ENCODE results near the gene C17orf67. TPM values are rescaled to one million over a fixed set of nuclear protein-coding genes. Genes with fewer than 3 reads are reported as not detected.

The C17orf67 gene
- polyA plus RNA-seq, 1 donor from 2014 or later: 2.1 TPM

- peaks cover 4% of the 10 kb centered on the region for H3K36me3 Mint-ChIP-seq
- no peaks in the 10 kb centered on the region for H3K27me3 Mint-ChIP-seq
- no peak overlapping the region for H3K27ac Mint-ChIP-seq
- H3K4me3 Mint-ChIP-seq: no peak overlapping the region
- no peaks in the 10 kb centered on the region for H3K9me3 Mint-ChIP-seq
- peaks cover 0 to 8% (median 3%) of the 10 kb centered on the region in 3 donors for H3K4me1 Mint-ChIP-seq
These were observed 9.9 kb downstream of the C17orf67 start for GRCh38 chr17:56823848-56824247.

GRCh38 chr17:56822725-56823124, 11.0 kb downstream of the C17orf67 start:
- Mint-ChIP-seq H3K4me1 (peaks cover 0 to 8% (median 3%) of the 10 kb centered on the region in 3 donors), H3K27me3 (no peaks in the 10 kb centered on the region), H3K36me3 (peaks cover 4% of the 10 kb centered on the region), H3K27ac (no peak overlapping the region), H3K9me3 (no peaks in the 10 kb centered on the region), H3K4me3 (no peak overlapping the region)

GRCh38 chr17:56821847-56822534, 11.7 kb downstream of the C17orf67 start:
- Mint-ChIP-seq H3K4me1 (peaks cover 0 to 8% (median 3%) of the 10 kb centered on the region in 3 donors), H3K27me3 (no peaks in the 10 kb centered on the region), H3K27ac (no peak overlapping the region), H3K36me3 (peaks cover 4% of the 10 kb centered on the region), H3K4me3 (no peak overlapping the region), H3K9me3 (no peaks in the 10 kb centered on the region)

GRCh38 chr17:56820207-56820606, 13.5 kb downstream of the C17orf67 start:
- Mint-ChIP-seq H3K4me1 (peaks cover 0 to 8% (median 3%) of the 10 kb centered on the region in 3 donors), H3K27me3 (no peaks in the 10 kb centered on the region), H3K36me3 (peaks cover 4% of the 10 kb centered on the region), H3K9me3 (no peaks in the 10 kb centered on the region), H3K4me3 (no peak overlapping the region), H3K27ac (peak overlapping the region in 1 of 3 donors; percentile 90)

- no peaks in the 10 kb centered on the region for H3K9me3 Mint-ChIP-seq
- H3K27ac Mint-ChIP-seq: peak overlapping the region in 1 of 3 donors; percentile 90
- no peaks in the 10 kb centered on the region for H3K27me3 Mint-ChIP-seq
- peaks cover 5% of the 10 kb centered on the region for H3K36me3 Mint-ChIP-seq
- peak overlapping the region in 1 of 4 donors; percentile 27 for H3K4me3 Mint-ChIP-seq
- H3K4me1 Mint-ChIP-seq: peaks cover 0 to 8% (median 3%) of the 10 kb centered on the region in 3 donors
These were observed 14.1 kb downstream of the C17orf67 start for GRCh38 chr17:56819431-56820145.

GRCh38 chr17:56819030-56819429, 14.7 kb downstream of the C17orf67 start:
- Mint-ChIP-seq H3K27ac (peak overlapping the region in 1 of 3 donors; percentile 88), H3K4me1 (peaks cover 0 to 8% (median 3%) of the 10 kb centered on the region in 3 donors), H3K36me3 (peaks cover 1% of the 10 kb centered on the region), H3K4me3 (peak overlapping the region in 1 of 4 donors; percentile 5), H3K9me3 (no peaks in the 10 kb centered on the region), H3K27me3 (no peaks in the 10 kb centered on the region)

GRCh38 chr17:56817066-56817465, 16.7 kb downstream of the C17orf67 start:
- H3K27ac Mint-ChIP-seq: no peak overlapping the region
- H3K4me3 Mint-ChIP-seq: no peak overlapping the region
- H3K36me3 Mint-ChIP-seq: peaks cover 1% of the 10 kb centered on the region
- H3K4me1 Mint-ChIP-seq: peaks cover 0 to 8% (median 3%) of the 10 kb centered on the region in 3 donors
- H3K27me3 Mint-ChIP-seq: no peaks in the 10 kb centered on the region
- H3K9me3 Mint-ChIP-seq: no peaks in the 10 kb centered on the region

- H3K27me3 Mint-ChIP-seq: no peaks in the 10 kb centered on the region
- H3K4me3 Mint-ChIP-seq: no peak overlapping the region
- no peaks in the 10 kb centered on the region for H3K9me3 Mint-ChIP-seq
- H3K36me3 Mint-ChIP-seq: peaks cover 1% of the 10 kb centered on the region
- peaks cover 0 to 4% (median 3%) of the 10 kb centered on the region in 3 donors for H3K4me1 Mint-ChIP-seq
- no peak overlapping the region for H3K27ac Mint-ChIP-seq
These were observed 18.0 kb downstream of the C17orf67 start for GRCh38 chr17:56815711-56816110.

- no peak overlapping the region for H3K27ac Mint-ChIP-seq
- H3K27me3 Mint-ChIP-seq: no peaks in the 10 kb centered on the region
- H3K4me1 Mint-ChIP-seq: no peaks in the 10 kb centered on the region
- H3K36me3 Mint-ChIP-seq: peaks cover 1% of the 10 kb centered on the region
- H3K9me3 Mint-ChIP-seq: no peaks in the 10 kb centered on the region
- H3K4me3 Mint-ChIP-seq: no peak overlapping the region
These were observed 20.8 kb downstream of the C17orf67 start for GRCh38 chr17:56812901-56813388.

- H3K4me1 Mint-ChIP-seq: no peaks in the 10 kb centered on the region
- no peaks in the 10 kb centered on the region for H3K9me3 Mint-ChIP-seq
- no peak overlapping the region for H3K27ac Mint-ChIP-seq
- H3K27me3 Mint-ChIP-seq: no peaks in the 10 kb centered on the region
- peaks cover 1% of the 10 kb centered on the region for H3K36me3 Mint-ChIP-seq
- H3K4me3 Mint-ChIP-seq: no peak overlapping the region
These were observed 22.6 kb downstream of the C17orf67 start for GRCh38 chr17:56810891-56811775.

GRCh38 chr17:56810343-56810742, 23.4 kb downstream of the C17orf67 start:
- Mint-ChIP-seq H3K36me3 (peaks cover 1% of the 10 kb centered on the region), H3K27me3 (no peaks in the 10 kb centered on the region), H3K9me3 (no peaks in the 10 kb centered on the region), H3K27ac (no peak overlapping the region), H3K4me3 (no peak overlapping the region), H3K4me1 (no peaks in the 10 kb centered on the region)

- Mint-ChIP-seq H3K4me1 (no peaks in the 10 kb centered on the region), H3K9me3 (no peaks in the 10 kb centered on the region), H3K27me3 (no peaks in the 10 kb centered on the region), H3K4me3 (no peak overlapping the region), H3K27ac (no peak overlapping the region), H3K36me3 (no peaks in the 10 kb centered on the region)
These were observed 23.9 kb downstream of the C17orf67 start for GRCh38 chr17:56809820-56810179.

GRCh38 chr17:56809106-56809819, 24.5 kb downstream of the C17orf67 start:
- H3K4me1 Mint-ChIP-seq: no peaks in the 10 kb centered on the region
- H3K9me3 Mint-ChIP-seq: no peaks in the 10 kb centered on the region
- H3K36me3 Mint-ChIP-seq: no peaks in the 10 kb centered on the region
- H3K27ac Mint-ChIP-seq: no peak overlapping the region
- H3K27me3 Mint-ChIP-seq: no peaks in the 10 kb centered on the region
- H3K4me3 Mint-ChIP-seq: no peak overlapping the region

GRCh38 chr17:56808503-56808902, 25.2 kb downstream of the C17orf67 start:
- Mint-ChIP-seq H3K4me3 (no peak overlapping the region), H3K27me3 (no peaks in the 10 kb centered on the region), H3K9me3 (no peaks in the 10 kb centered on the region), H3K27ac (no peak overlapping the region), H3K36me3 (no peaks in the 10 kb centered on the region), H3K4me1 (no peaks in the 10 kb centered on the region)

Data from IgD-negative memory B cell (primary cell).